ENCODE data around the gene OBP2B. TPM values are rescaled to one million over a fixed set of nuclear protein-coding genes. Genes with fewer than 3 reads are reported as not detected.

The OBP2B gene
- polyA plus RNA-seq, 1 donor (not counting 4 experiments of a cell fraction or from before 2014, with no cell fraction given): not detected

- Histone ChIP-seq H2AFZ (ENCODE audit: control insufficient read depth, low read length) (no peak overlapping the region), H3K9ac (ENCODE audit: control insufficient read depth, extremely low read depth, insufficient read depth, low read length) (no peak overlapping the region), H4K20me1 (ENCODE audit: control insufficient read depth, extremely low read depth, insufficient read depth, low read length) (no peaks in the 10 kb centered on the region), H3K9me3 (ENCODE audit: control insufficient read depth, low read depth, low read length) (no peaks in the 10 kb centered on the region), H3K9me1 (ENCODE audit: control insufficient read depth, extremely low read depth, insufficient read depth, low read length) (no peaks in the 10 kb centered on the region), H3K27me3 (ENCODE audit: control insufficient read depth, extremely low read depth, insufficient read depth, low read length) (peaks cover 5% of the 10 kb centered on the region), H3K79me2 (ENCODE audit: control insufficient read depth, insufficient read depth, low read length) (no peaks in the 10 kb centered on the region), H3K4me3 (ENCODE audit: control insufficient read depth in 2 of 3, extremely low read depth in 1 of 3, insufficient read depth in 2 of 3, low read depth in 1 of 3, low read length in 3 of 3) (no peak overlapping the region), H3K4me2 (ENCODE audit: control insufficient read depth, extremely low read depth, insufficient read depth, low read depth, low read length) (no peak overlapping the region), H3K36me3 (ENCODE audit: control insufficient read depth in 2 of 2, extremely low read depth in 1 of 2, insufficient read depth in 2 of 2, low read length in 2 of 2) (no peaks in the 10 kb centered on the region), H3K4me1 (ENCODE audit: control insufficient read depth, extremely low read depth, insufficient read depth, low read length) (no peaks in the 10 kb centered on the region), H3K27ac (ENCODE audit: control insufficient read depth, insufficient read depth, low read length) (no peak overlapping the region)
- DNase-seq (ENCODE audit: low read depth, low spot score): no peak
- FAIRE-seq: no peak
- TF ChIP-seq CTCF (optimal IDR thresholded peaks at IDR 0.05 in 1 of 3, IDR thresholded peaks at IDR 0.05 in 1 of 3, conservative IDR thresholded peaks at IDR 0.05 in 1 of 3; ENCODE audit: extremely low read depth in 1 of 3, insufficient read depth in 2 of 3, low read length in 3 of 3) (no peak), EZH2 (IDR thresholded peaks at IDR 0.05; ENCODE audit: low read length) (no peak)
- dilution Hi-C loops (cut with MboI; ENCODE audit: extremely low pct_ligation_motif_present, low sequenced_read_pairs): no loop called here
Observed at GRCh38 chr9:133181561-133181960, 27.5 kb downstream of the OBP2B start.

- no peaks in the 10 kb centered on the region for H3K9me1 ChIP-seq (ENCODE audit: control insufficient read depth, extremely low read depth, insufficient read depth, low read length)
- H3K4me3 ChIP-seq (ENCODE audit: control insufficient read depth in 2 of 3, extremely low read depth in 1 of 3, insufficient read depth in 2 of 3, low read depth in 1 of 3, low read length in 3 of 3): no peak overlapping the region
- H3K27me3 ChIP-seq (ENCODE audit: control insufficient read depth, extremely low read depth, insufficient read depth, low read length): peaks cover 5% of the 10 kb centered on the region
- no peak overlapping the region for H3K27ac ChIP-seq (ENCODE audit: control insufficient read depth, insufficient read depth, low read length)
- H3K79me2 ChIP-seq (ENCODE audit: control insufficient read depth, insufficient read depth, low read length): no peaks in the 10 kb centered on the region
- H3K36me3 ChIP-seq (ENCODE audit: control insufficient read depth in 2 of 2, extremely low read depth in 1 of 2, insufficient read depth in 2 of 2, low read length in 2 of 2): no peaks in the 10 kb centered on the region
- no peaks in the 10 kb centered on the region for H3K9me3 ChIP-seq (ENCODE audit: control insufficient read depth, low read depth, low read length)
- dilution Hi-C loops (cut with MboI; ENCODE audit: extremely low pct_ligation_motif_present, low sequenced_read_pairs): no loop called here
- H3K9ac ChIP-seq (ENCODE audit: control insufficient read depth, extremely low read depth, insufficient read depth, low read length): no peak overlapping the region
- no peak overlapping the region for H2AFZ ChIP-seq (ENCODE audit: control insufficient read depth, low read length)
- H4K20me1 ChIP-seq (ENCODE audit: control insufficient read depth, extremely low read depth, insufficient read depth, low read length): no peaks in the 10 kb centered on the region
- FAIRE-seq: no peak
- TF ChIP-seq CTCF (optimal IDR thresholded peaks at IDR 0.05 in 1 of 3, IDR thresholded peaks at IDR 0.05 in 1 of 3, conservative IDR thresholded peaks at IDR 0.05 in 1 of 3; ENCODE audit: extremely low read depth in 1 of 3, insufficient read depth in 2 of 3, low read length in 3 of 3) (no peak), EZH2 (IDR thresholded peaks at IDR 0.05; ENCODE audit: low read length) (no peak)
- no peak for DNase-seq (ENCODE audit: low read depth, low spot score)
- H3K4me1 ChIP-seq (ENCODE audit: control insufficient read depth, extremely low read depth, insufficient read depth, low read length): no peaks in the 10 kb centered on the region
- H3K4me2 ChIP-seq (ENCODE audit: control insufficient read depth, extremely low read depth, insufficient read depth, low read depth, low read length): no peak overlapping the region
Observed at GRCh38 chr9:133180953-133181352, 28.1 kb downstream of the OBP2B start.
